OCI-LY3 (cell line): ENCODE measurements around the gene SYNE2.
A peak's percentile ranks its signal among the peaks of the same experiment; 100 is the strongest.

Experiments used
- H2AFZ ChIP-seq: fragments of 200-600, 300-600 bp; shearing (Covaris generic); 2 replicates; pipeline ENCODE4 v1.6.0; 2014; ENCODE audit warnings: antibody characterized with exemption, low read depth, low read length
- H3K27ac ChIP-seq: fragments of 200-600, 300-600 bp; sonication (generic); 2 replicates; pipeline ENCODE4 v1.5.1; 2014; ENCODE audit warnings: mild to moderate bottlenecking, low read length, moderate library complexity, mixed read lengths
- H3K27me3 ChIP-seq: fragments of 200-600, 300-600 bp; sonication (generic); 2 replicates; pipeline ENCODE4 v1.6.1; 2014; ENCODE audit warnings: low read depth, low read length, mixed read lengths
- H3K36me3 ChIP-seq: fragments of 200-600, 300-600 bp; sonication (generic); replicated peaks from 2 replicates; pipeline ENCODE3; 2014; ENCODE audit warnings: low read depth, low read length, mixed read lengths
- H3K4me1 ChIP-seq: fragments of 300-600, 200-600 bp; sonication (generic); 2 replicates; pipeline ENCODE4 v1.6.1; 2014; ENCODE audit warnings: low read length, mixed read lengths
- H3K4me2 ChIP-seq: fragments of 200-600, 300-600 bp; sonication (generic); 2 replicates; pipeline ENCODE4 v1.6.1; 2014; ENCODE audit warnings: low read length, mixed read lengths
- H3K4me3 ChIP-seq: fragments of 300-600, 200-600 bp; sonication (generic); 2 replicates; pipeline ENCODE4 v1.5.1; 2014; ENCODE audit warnings: antibody characterized with exemption, mild to moderate bottlenecking, low read length, moderate library complexity
- H3K79me2 ChIP-seq: fragments of 300-600, 200-600 bp; shearing (Covaris generic); 2 replicates; pipeline ENCODE4 v1.6.1; 2014; ENCODE audit warnings: mild to moderate bottlenecking, low read length, mixed read lengths
- H3K9ac ChIP-seq: fragments of 300-600, 200-600 bp; shearing (Covaris generic); 2 replicates; pipeline ENCODE4 v1.6.0; 2014; ENCODE audit warnings: mild to moderate bottlenecking, low read length, moderate library complexity
- H3K9me3 ChIP-seq: fragments of 200-600, 300-600 bp; shearing (Covaris generic); 2 replicates; pipeline ENCODE4 v1.6.1; 2014; ENCODE audit warnings: low read length, mixed read lengths; ENCODE audit not compliant: insufficient read depth
- H4K20me1 ChIP-seq: fragments of 200-600, 300-600 bp; sonication (generic); 2 replicates; pipeline ENCODE4 v1.6.1; 2016; ENCODE audit warnings: low read length, mixed read lengths; ENCODE audit not compliant: insufficient read depth
- EZH2phosphoT487 ChIP-seq: fragments of 200-600 bp; shearing (Covaris generic); IDR thresholded peaks from 2 replicates; pipeline ENCODE4 v1.6.1; 2018; ENCODE audit warnings: antibody characterized with exemption, mixed run types, low read depth
- TF ChIP-seq, protein P1 (sequence below): fragments of 200-600, 300-600 bp; sonication (generic); IDR thresholded peaks from 2 replicates; pipeline ENCODE4 v1.5.1; 2014; ENCODE audit warnings: antibody characterized with exemption, low read length, low read depth

Gene SYNE2

DNA sequence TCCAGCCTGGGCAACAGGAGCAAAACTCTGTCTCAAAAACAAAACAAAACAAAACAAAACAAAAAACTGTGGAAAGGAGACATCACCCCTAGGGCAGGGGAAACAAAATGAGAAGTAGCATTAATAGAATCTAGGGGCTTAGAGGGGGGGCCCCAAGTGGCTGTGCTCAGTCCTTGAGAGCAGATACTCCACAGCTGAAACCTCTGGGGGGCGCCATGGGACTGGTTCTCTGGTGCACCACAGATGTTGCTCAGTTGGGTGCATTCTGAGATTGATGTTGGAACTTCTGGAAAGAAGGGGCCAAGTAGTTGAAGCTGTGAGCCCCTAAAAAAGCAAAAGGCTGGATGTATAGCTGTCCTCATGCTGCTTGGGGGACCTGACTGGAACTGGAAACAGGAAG is 11.8 kb upstream of the SYNE2 start:
- Histone ChIP-seq H3K4me3 (no peak overlapping the region), H3K9ac (no peak overlapping the region), H3K27me3 (no peaks in the 10 kb centered on the region), H2AFZ (no peak overlapping the region), H3K4me1 (no peaks in the 10 kb centered on the region), H3K79me2 (no peaks in the 10 kb centered on the region), H3K36me3 (no peaks in the 10 kb centered on the region), H3K4me2 (no peak overlapping the region), H4K20me1 (no peaks in the 10 kb centered on the region), H3K27ac (no peak overlapping the region), H3K9me3 (0 out of 2 replicates have a peak, but pooled peaks cover 5% of the 10 kb centered on the region)
- TF ChIP-seq, protein P1, sequence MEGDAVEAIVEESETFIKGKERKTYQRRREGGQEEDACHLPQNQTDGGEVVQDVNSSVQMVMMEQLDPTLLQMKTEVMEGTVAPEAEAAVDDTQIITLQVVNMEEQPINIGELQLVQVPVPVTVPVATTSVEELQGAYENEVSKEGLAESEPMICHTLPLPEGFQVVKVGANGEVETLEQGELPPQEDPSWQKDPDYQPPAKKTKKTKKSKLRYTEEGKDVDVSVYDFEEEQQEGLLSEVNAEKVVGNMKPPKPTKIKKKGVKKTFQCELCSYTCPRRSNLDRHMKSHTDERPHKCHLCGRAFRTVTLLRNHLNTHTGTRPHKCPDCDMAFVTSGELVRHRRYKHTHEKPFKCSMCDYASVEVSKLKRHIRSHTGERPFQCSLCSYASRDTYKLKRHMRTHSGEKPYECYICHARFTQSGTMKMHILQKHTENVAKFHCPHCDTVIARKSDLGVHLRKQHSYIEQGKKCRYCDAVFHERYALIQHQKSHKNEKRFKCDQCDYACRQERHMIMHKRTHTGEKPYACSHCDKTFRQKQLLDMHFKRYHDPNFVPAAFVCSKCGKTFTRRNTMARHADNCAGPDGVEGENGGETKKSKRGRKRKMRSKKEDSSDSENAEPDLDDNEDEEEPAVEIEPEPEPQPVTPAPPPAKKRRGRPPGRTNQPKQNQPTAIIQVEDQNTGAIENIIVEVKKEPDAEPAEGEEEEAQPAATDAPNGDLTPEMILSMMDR = no peak; the same call in 1 of the 2 replicates
- TF ChIP-seq EZH2phosphoT487 = no peak

DNA sequence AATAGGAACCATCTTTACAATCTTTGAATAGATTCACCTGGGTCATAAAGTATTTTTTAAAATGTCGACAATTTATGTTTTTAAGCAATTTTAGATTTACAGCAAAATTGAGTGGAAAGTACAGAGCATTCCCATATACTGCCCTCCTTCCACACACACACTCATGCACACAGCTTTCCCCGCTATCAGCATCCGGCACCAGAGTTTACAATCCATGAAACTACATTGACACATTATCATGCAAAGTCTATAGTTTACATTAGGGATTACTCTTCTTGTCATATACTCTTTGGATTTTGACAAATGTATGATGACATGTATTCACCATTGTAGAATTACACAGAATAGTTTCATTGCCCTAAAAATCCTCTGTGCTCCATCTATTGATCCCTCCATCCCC is 9.0 kb upstream of the SYNE2 start:
- Histone ChIP-seq H4K20me1 (no peaks in the 10 kb centered on the region), H3K4me3 (no peak overlapping the region), H3K27ac (no peak overlapping the region), H3K4me2 (no peak overlapping the region), H2AFZ (no peak overlapping the region), H3K79me2 (no peaks in the 10 kb centered on the region), H3K36me3 (no peaks in the 10 kb centered on the region), H3K9me3 (0 out of 2 replicates have a peak, but pooled peaks cover 5% of the 10 kb centered on the region), H3K4me1 (no peaks in the 10 kb centered on the region), H3K9ac (no peak overlapping the region), H3K27me3 (no peaks in the 10 kb centered on the region)
- TF ChIP-seq EZH2phosphoT487 = no peak
- TF ChIP-seq, protein P1 = no peak

DNA sequence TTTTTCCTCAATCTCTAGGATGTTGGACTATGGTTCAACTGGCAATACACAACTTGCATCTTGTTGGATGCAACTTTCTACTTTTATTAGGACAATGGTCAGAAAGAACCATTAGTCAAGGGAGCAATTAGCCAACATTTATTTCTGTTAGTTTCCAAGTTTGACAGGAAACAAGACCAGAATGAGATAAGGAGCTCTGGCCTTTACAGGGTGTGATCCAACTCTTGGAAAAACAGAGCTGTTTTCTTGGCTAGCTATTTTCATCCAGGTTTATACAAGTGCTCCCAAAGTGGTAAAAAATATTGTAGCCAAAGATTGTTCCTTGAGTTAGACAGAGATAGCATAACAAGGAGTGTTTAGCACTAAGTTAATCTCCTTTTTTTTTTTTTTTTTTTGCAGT is 3.9 kb upstream of the SYNE2 start:
- Histone ChIP-seq H3K36me3 (no peaks in the 10 kb centered on the region), H3K4me2 (no peak overlapping the region), H3K4me3 (no peak overlapping the region), H3K4me1 (peaks cover 6% of the 10 kb centered on the region; the same call in 1 of the 2 replicates), H4K20me1 (no peaks in the 10 kb centered on the region), H3K9ac (no peak overlapping the region), H3K9me3 (no peaks in the 10 kb centered on the region), H3K27me3 (no peaks in the 10 kb centered on the region), H3K27ac (no peak overlapping the region), H2AFZ (no peak overlapping the region), H3K79me2 (no peaks in the 10 kb centered on the region)
- TF ChIP-seq, protein P1 = no peak
- TF ChIP-seq EZH2phosphoT487 = no peak

DNA sequence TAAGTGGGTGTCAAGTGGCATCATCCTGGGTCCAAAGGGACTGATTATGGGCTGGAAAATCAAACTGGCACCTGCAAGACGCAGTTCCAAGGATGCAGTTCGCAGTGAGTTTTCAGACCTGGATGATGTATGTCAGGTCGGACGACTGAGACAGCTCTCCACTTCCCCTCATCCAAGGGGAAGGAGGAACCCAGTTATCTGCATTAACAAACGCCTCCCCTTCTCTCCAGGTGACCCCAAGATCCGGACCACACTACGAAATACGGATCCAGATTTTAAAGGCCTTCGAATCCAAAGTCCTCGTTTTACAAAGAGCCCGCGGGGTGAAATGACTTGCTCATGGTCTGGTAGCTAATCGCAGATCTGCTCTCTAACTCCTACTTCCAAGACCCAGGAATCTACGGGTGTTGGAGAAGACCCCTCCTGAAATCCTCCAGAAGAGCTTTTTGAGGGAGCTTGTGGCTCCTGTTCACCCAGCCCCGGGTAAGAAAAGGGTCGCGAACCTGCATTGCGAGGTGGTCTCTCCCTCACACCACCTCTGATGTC is 460 bp upstream of the SYNE2 start:
- TF ChIP-seq, protein P1 = no peak
- TF ChIP-seq EZH2phosphoT487 = no peak
- H3K79me2 ChIP-seq = no peaks in the 10 kb centered on the region
- H3K27ac ChIP-seq = no peak overlapping the region

More for the DNA sequence above, 460 bp upstream of the SYNE2 start:
- Histone ChIP-seq H3K4me2 (peak overlapping the region; percentile 89), H4K20me1 (no peaks in the 10 kb centered on the region), H3K9ac (peak overlapping the region; percentile 70), H3K9me3 (no peaks in the 10 kb centered on the region), H3K4me1 (peaks cover 12% of the 10 kb centered on the region), H3K4me3 (peak overlapping the region; percentile 83), H3K36me3 (no peaks in the 10 kb centered on the region), H2AFZ (peak overlapping the region; percentile 97), H3K27me3 (no peaks in the 10 kb centered on the region)
